Prostate gland (tissue), 1 donor: ENCODE data around the gene PIGX.

ENCODE experiments used
- POLR2A ChIP-seq: fragments of 450-650 bp; IDR thresholded peaks from one replicate; pipeline ENCODE4 v1.6.1; 2016; ENCODE audit warnings: antibody characterized with exemption, mild to moderate bottlenecking
- POLR2AphosphoS5 ChIP-seq: sonication (generic); formaldehyde crosslinking; IDR thresholded peaks from one replicate; pipeline ENCODE4 v1.6.1; 2017; ENCODE audit warnings: antibody characterized with exemption

DNA sequence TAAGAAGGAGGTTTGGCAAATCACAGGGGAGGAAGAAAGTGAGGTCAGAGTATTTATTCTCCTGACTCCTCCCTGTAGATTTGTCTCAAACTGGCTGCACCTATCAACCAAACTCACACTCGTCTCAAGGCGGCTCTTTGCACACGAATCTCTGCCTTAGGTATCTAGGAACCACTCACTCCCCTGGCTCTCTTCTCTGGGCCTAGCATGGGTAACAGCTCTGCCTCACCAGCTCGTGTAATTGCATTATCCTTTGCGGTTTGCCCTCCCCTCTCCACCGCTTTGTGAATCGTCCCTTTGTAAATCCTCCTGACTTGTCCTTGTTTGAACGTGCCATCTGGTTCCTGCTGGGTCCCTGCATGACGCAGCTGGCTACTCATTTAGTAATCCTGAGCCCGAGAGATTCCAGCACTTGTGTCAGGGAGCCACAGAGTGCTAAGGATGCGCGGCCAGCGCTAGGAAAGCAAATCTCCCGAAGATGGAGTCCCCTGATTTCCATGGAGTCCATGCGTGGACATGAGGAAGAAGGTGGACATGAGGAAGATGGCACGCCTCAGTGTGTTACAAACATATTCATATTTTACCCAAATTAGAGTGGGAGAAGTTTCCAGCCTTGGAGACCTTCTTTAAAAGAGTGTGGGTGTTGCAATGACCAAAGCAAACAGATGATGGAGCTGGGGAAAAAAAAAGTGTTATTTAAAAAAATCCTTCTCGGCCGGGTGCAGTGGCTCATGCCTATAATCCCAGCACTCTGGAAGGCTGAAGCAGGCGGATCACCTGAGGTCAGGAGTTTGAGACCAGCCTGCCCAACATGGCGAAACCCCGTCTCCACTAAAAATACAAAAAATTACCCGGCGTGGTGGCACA lies 45.9 kb upstream of the PIGX start:
- TF ChIP-seq POLR2AphosphoS5 (no peak), POLR2A (no peak)
